HCT116 (cell line): ENCODE measurements around the gene ASB8. TPM values are rescaled to one million over a fixed set of nuclear protein-coding genes. Genes with fewer than 3 reads are reported as not detected.

ENCODE experiments used
- ATAC-seq: fragments of 200-7000 bp; cut with Tn5 transposase; 2 replicates; pipeline ENCODE4 v1.9.1; 2020; ENCODE audit warnings: mild to moderate bottlenecking, moderate library complexity
- BruUV-seq: library from RNA; stranded (reverse); fragments of 400-500 nt; replicated peaks from 2 replicates; lab custom pipeline; 2021; lab: Mats Ljungman, UMichigan
- CTCF ChIA-PET: fragments of 300-600 bp; sonication (Branson Sonifier 250); formaldehyde crosslinking; loops from one replicate; lab custom pipeline; 2021; ENCODE audit warnings: antibody characterized with exemption; lab: Charles Lee
- POLR2A ChIA-PET: fragments of 300-600, 350-600 bp; sonication (Branson Sonifier 250); formaldehyde crosslinking; loops from one replicate; lab custom pipeline; 2021; ENCODE audit warnings: antibody characterized with exemption; lab: Charles Lee
- RAD21 ChIA-PET, 2 experiments: fragments of 300-600 bp; sonication (Branson Sonifier 250); formaldehyde crosslinking; loops; one replicate each; lab custom pipeline; 2023; ENCODE audit warnings: low total read pairs in 2 of 2; ENCODE audit not compliant: uncharacterized antibody in 2 of 2, unreplicated experiment in 2 of 2, low non-redundant PET in 1 of 2; lab: Charles Lee
- DNase-seq: peaks from one replicate; pipeline ENCODE4 v3.0.0-alpha.2; 2010; ENCODE audit warnings: low read depth, low spot score
- H2AFZ ChIP-seq: fragments of 200-600 bp; shearing (Covaris generic), sonication (generic); 2 replicates; pipeline ENCODE4 v1.6.1; 2017; ENCODE audit warnings: low read depth, mixed run types, mixed read lengths, antibody characterized with exemption, low read length; ENCODE audit not compliant: poor library complexity, severe bottlenecking
- H3K27ac ChIP-seq: 2 replicates; pipeline ENCODE4 v1.5.1; 2012; ENCODE audit warnings: low read depth, low read length
- H3K27me3 ChIP-seq: fragments of 200-600 bp; sonication (generic); 2 replicates; pipeline ENCODE4 v1.6.1; 2016; ENCODE audit warnings: mixed run types, low read length, mixed read lengths; ENCODE audit not compliant: insufficient read depth
- H3K36me3 ChIP-seq, 2 experiments: fragments of 200-500 bp in 1 of 2; fragments of 200-600 bp in 1 of 2; sonication (Bioruptor generic) in 1 of 2; sonication (generic) in 1 of 2; 2 replicates each; pipeline versions ENCODE4 v1.5.1 to v1.6.1; 2014 to 2016; ENCODE audit warnings: low read length in 2 of 2, inconsistent platforms in 1 of 2, mixed read lengths in 1 of 2, mixed run types in 1 of 2; ENCODE audit not compliant: insufficient read depth in 2 of 2, control insufficient read depth in 1 of 2
- H3K4me1 ChIP-seq, 2 experiments: fragments of 200-600 bp in 1 of 2; sonication (generic) in 1 of 2; 2 replicates each; pipeline versions ENCODE4 v1.5.1 to v1.6.1; 2012 to 2017; ENCODE audit warnings: low read length in 2 of 2, inconsistent platforms in 1 of 2, mild to moderate bottlenecking in 1 of 2, mixed read lengths in 1 of 2, mixed run types in 1 of 2, moderate library complexity in 1 of 2; ENCODE audit not compliant: insufficient read depth in 2 of 2, control insufficient read depth in 1 of 2
- H3K4me2 ChIP-seq: fragments of 200-600 bp; sonication (generic); 2 replicates; pipeline ENCODE4 v1.6.1; 2017; ENCODE audit warnings: mixed run types, low read length, mixed read lengths
- H3K4me3 ChIP-seq, 2 experiments: fragments of 200-600 bp in 1 of 2; sonication (generic) in 1 of 2; replicated peaks in 1 of 2; 2 replicates each; pipeline ENCODE4 v1.5.1; 2011 to 2016; ENCODE audit warnings: low read length in 2 of 2, control low read depth in 1 of 2, low read depth in 1 of 2, mild to moderate bottlenecking in 1 of 2, mixed read lengths in 1 of 2, mixed run types in 1 of 2
- H3K79me2 ChIP-seq: fragments of 200-600 bp; sonication (generic); 2 replicates; pipeline ENCODE4 v1.6.1; 2017; ENCODE audit warnings: mild to moderate bottlenecking, mixed run types, low read length, moderate library complexity, mixed read lengths; ENCODE audit not compliant: insufficient read depth
- H3K9ac ChIP-seq: fragments of 200-600 bp; sonication (generic); 2 replicates; pipeline ENCODE4 v1.6.1; 2016; ENCODE audit warnings: low read length, mixed read lengths
- H3K9me2 ChIP-seq: fragments of 200-600 bp; sonication (generic), shearing (Covaris generic); 2 replicates; pipeline ENCODE4 v1.6.1; 2017; ENCODE audit warnings: mixed run types, mild to moderate bottlenecking, moderate library complexity; ENCODE audit not compliant: insufficient read depth
- H3K9me3 ChIP-seq, 2 experiments: fragments of 200-500 bp in 1 of 2; fragments of 200-600 bp in 1 of 2; sonication (Bioruptor generic) in 1 of 2; sonication (generic) in 1 of 2; 2 replicates each; pipeline ENCODE4 v1.6.1; 2014 to 2017; ENCODE audit warnings: low read length in 2 of 2, mixed read lengths in 2 of 2, inconsistent platforms in 1 of 2, low read depth in 1 of 2, mild to moderate bottlenecking in 1 of 2, mixed run types in 1 of 2, moderate library complexity in 1 of 2; ENCODE audit not compliant: control insufficient read depth in 1 of 2, insufficient read depth in 1 of 2
- H4K20me1 ChIP-seq: fragments of 200-600 bp; sonication (generic), shearing (Covaris generic); 2 replicates; pipeline ENCODE4 v1.6.1; 2017; ENCODE audit warnings: mixed run types, mild to moderate bottlenecking, moderate library complexity; ENCODE audit not compliant: insufficient read depth
- ATF3 ChIP-seq: IDR thresholded peaks from 2 replicates; pipeline ENCODE4 v1.6.1; 2012
- CBX3 ChIP-seq: IDR thresholded peaks from 2 replicates; pipeline ENCODE4 v1.6.1; 2012; ENCODE audit warnings: low read depth
- CEBPB ChIP-seq: IDR thresholded peaks from 2 replicates; pipeline ENCODE4 v1.6.1; 2012; ENCODE audit warnings: low read depth
- CTCF ChIP-seq, 3 experiments: fragments of 200-600 bp in 1 of 3; sonication (generic) in 1 of 3; IDR thresholded peaks in 2 of 3; conservative IDR thresholded peaks in 1 of 3; 2 replicates each; pipeline ENCODE4 v1.5.1; 2012 to 2017; ENCODE audit warnings: low read depth in 2 of 3, low read length in 2 of 3, antibody characterized with exemption in 1 of 3, borderline replicate concordance in 1 of 3, control low read depth in 1 of 3, mild to moderate bottlenecking in 1 of 3, mixed read lengths in 1 of 3, mixed run types in 1 of 3, moderate library complexity in 1 of 3; ENCODE audit not compliant: insufficient read depth in 1 of 3
- ELF1 ChIP-seq: IDR thresholded peaks from 2 replicates; pipeline ENCODE4 v1.6.1; 2012; ENCODE audit warnings: low read depth, borderline replicate concordance
- EZH2 ChIP-seq: fragments of 200-600 bp; sonication (generic); IDR thresholded peaks from 2 replicates; pipeline ENCODE4 v1.6.1; 2017; ENCODE audit warnings: antibody characterized with exemption, mixed run types
- EZH2phosphoT487 ChIP-seq: fragments of 200-600 bp; IDR thresholded peaks from 2 replicates; pipeline ENCODE4 v1.6.1; 2018; ENCODE audit warnings: antibody characterized with exemption, borderline replicate concordance
- FOSL1 ChIP-seq: IDR thresholded peaks from 2 replicates; pipeline ENCODE4 v1.6.1; 2012; ENCODE audit warnings: low read depth
- JUND ChIP-seq: IDR thresholded peaks from 2 replicates; pipeline ENCODE4 v1.6.1; 2012
- MAX ChIP-seq: IDR thresholded peaks from 2 replicates; pipeline ENCODE4 v1.6.1; 2012
- POLR2A ChIP-seq: IDR thresholded peaks from 2 replicates; pipeline ENCODE4 v1.7.0; 2011; ENCODE audit warnings: borderline replicate concordance; ENCODE audit not compliant: insufficient read depth, insufficient read length; ENCODE audit errors: extremely low read depth
- POLR2AphosphoS5 ChIP-seq: IDR thresholded peaks from 2 replicates; pipeline ENCODE4 v1.6.1; 2011; ENCODE audit warnings: mild to moderate bottlenecking, low read depth, low read length, moderate library complexity
- RAD21 ChIP-seq: IDR thresholded peaks from 2 replicates; pipeline ENCODE4 v1.6.1; 2012; ENCODE audit warnings: low read depth, mild to moderate bottlenecking
- REST ChIP-seq: IDR thresholded peaks from 2 replicates; pipeline ENCODE4 v1.6.1; 2012; ENCODE audit warnings: low read depth
- SP1 ChIP-seq: IDR thresholded peaks from 2 replicates; pipeline ENCODE4 v1.6.1; 2012; ENCODE audit warnings: low read depth
- SRF ChIP-seq: IDR thresholded peaks from 2 replicates; pipeline ENCODE4 v1.6.1; 2012; ENCODE audit warnings: low read depth
- TCF7L2 ChIP-seq: IDR thresholded peaks from 2 replicates; pipeline ENCODE4 v1.7.0; 2011; ENCODE audit warnings: borderline replicate concordance, inconsistent platforms; ENCODE audit not compliant: insufficient read depth, insufficient read length; ENCODE audit errors: extremely low read depth
- YY1 ChIP-seq: IDR thresholded peaks from 2 replicates; pipeline ENCODE4 v1.6.1; 2011; ENCODE audit warnings: low read length, low read depth, moderate library complexity, mild to moderate bottlenecking; ENCODE audit not compliant: insufficient replicate concordance; ENCODE audit errors: extremely low read depth
- ZBTB33 ChIP-seq: IDR thresholded peaks from 2 replicates; pipeline ENCODE4 v1.6.1; 2011; ENCODE audit warnings: mild to moderate bottlenecking, low read length, moderate library complexity; ENCODE audit not compliant: insufficient replicate concordance; ENCODE audit errors: extremely low read depth
- ZFX ChIP-seq: fragments of 450-650 bp; IDR thresholded peaks from 2 replicates; pipeline ENCODE4 v1.6.1; 2017
- intact Hi-C: fragments of 100-400 bp; cut with micrococcal nuclease; formaldehyde crosslinking; loops from 2 replicates; pipeline ENCODE4 v1.10.0; 2022
- total RNA-seq: library from RNA; stranded (reverse); gene quantifications from one replicate; pipeline ENCODE4 v1.2.1, GENCODE V29; 2021; ENCODE audit not compliant: unreplicated experiment

Gene ASB8
- total RNA-seq, 1 experiment from 2014 or later, result 14.0 TPM

- H4K20me1 ChIP-seq, result no peaks in the 10 kb centered on the region
- no peak overlapping the region for H2AFZ ChIP-seq
- no TSS peak for BruUV-seq
- no peak overlapping the region for H3K27ac ChIP-seq
- H3K27me3 ChIP-seq, result 0 out of 2 replicates have a peak, but pooled peaks cover 4% of the 10 kb centered on the region
- peaks cover 32% of the 10 kb centered on the region for H3K79me2 ChIP-seq
- no peak for ATAC-seq
- no peak overlapping the region for H3K4me2 ChIP-seq
- CTCF ChIA-PET, result no interaction called here
- TF ChIP-seq POLR2AphosphoS5, result no peak
- TF ChIP-seq CBX3, result no peak
- TF ChIP-seq EZH2phosphoT487, result no peak
- TF ChIP-seq ATF3, result no peak
- no peak for TF ChIP-seq ZBTB33
- TF ChIP-seq FOSL1, result no peak
- TF ChIP-seq REST, result no peak
- TF ChIP-seq ELF1, result no peak
- TF ChIP-seq SRF, result no peak
- TF ChIP-seq CTCF (IDR thresholded peaks at IDR 0.05 in 2 of 3, conservative IDR thresholded peaks at IDR 0.05 in 1 of 3; ENCODE audit: borderline replicate concordance in 1 of 3, insufficient read depth in 1 of 3, low read depth in 2 of 3, low read length in 2 of 3), result no peak
- TF ChIP-seq TCF7L2, result no peak
- TF ChIP-seq YY1, result no peak
- TF ChIP-seq POLR2A, result no peak
- no peak for TF ChIP-seq CEBPB
- TF ChIP-seq EZH2, result no peak
- no peak for TF ChIP-seq MAX
- no peak for TF ChIP-seq RAD21
- TF ChIP-seq ZFX, result no peak
- no peak for TF ChIP-seq SP1
- no peak for TF ChIP-seq JUND
- intact Hi-C loops, result no loop called here
- H3K4me1 ChIP-seq, result peaks cover 12 to 17% of the 10 kb centered on the region in 2 experiments
- H3K9me3 ChIP-seq, result no peaks in the 10 kb centered on the region
- no peak overlapping the region for H3K9ac ChIP-seq
- RAD21 ChIA-PET, result no interaction called here
- H3K36me3 ChIP-seq, result peaks cover 25 to 26% of the 10 kb centered on the region in 2 experiments
- POLR2A ChIA-PET, result no interaction called here
- no peaks in the 10 kb centered on the region for H3K9me2 ChIP-seq
- DNase-seq, result no peak
- H3K4me3 ChIP-seq, result no peak overlapping the region
Measured at GRCh38 chr12:48121522-48121921, 35.8 kb downstream of the ASB8 start.
